Activated B cell treated with CpG ODN at 0.5 μM for 24 hours (primary cell): ENCODE measurements around the gene ARHGAP15. TPM values are rescaled to one million over a fixed set of nuclear protein-coding genes. Genes with fewer than 3 reads are reported as not detected.

Source experiments
- ATAC-seq: fragments of 200-7000 bp; cut with Tn5 transposase; one replicate; pipeline ENCODE4 v1.10.0; 2021; ENCODE audit warnings: low read depth, mild to moderate bottlenecking, moderate library complexity
- CTCF ChIA-PET: fragments of 350-600 bp; sonication (Branson Sonifier 250); formaldehyde crosslinking; loops from one replicate; lab custom pipeline; 2021; ENCODE audit warnings: antibody characterized with exemption; lab: Charles Lee
- POLR2A ChIA-PET: fragments of 350-600 bp; sonication (Branson Sonifier 250); formaldehyde crosslinking; loops from one replicate; lab custom pipeline; 2021; ENCODE audit warnings: antibody characterized with exemption; lab: Charles Lee
- DNase-seq: peaks from one replicate; pipeline ENCODE4 v3.0.0; 2022
- H3K27ac Mint-ChIP-seq: one replicate; pipeline ENCODE4 v1.8.0; 2020; ENCODE audit warnings: mixed read lengths
- H3K27me3 Mint-ChIP-seq: one replicate; pipeline ENCODE4 v1.8.0; 2021; ENCODE audit warnings: mixed read lengths
- H3K36me3 Mint-ChIP-seq: one replicate; pipeline ENCODE4 v1.8.0; 2021; ENCODE audit warnings: low read depth, mixed read lengths
- H3K4me1 Mint-ChIP-seq: one replicate; pipeline ENCODE4 v1.8.0; 2021; ENCODE audit warnings: mixed read lengths
- H3K4me3 Mint-ChIP-seq: one replicate; pipeline ENCODE4 v1.8.0; 2020; ENCODE audit warnings: mild to moderate bottlenecking, mixed read lengths
- H3K9me3 Mint-ChIP-seq: one replicate; pipeline ENCODE4 v1.8.0; 2020; ENCODE audit warnings: mixed read lengths
- CTCF ChIP-seq: fragments of 200-600 bp; IDR thresholded peaks from one replicate; pipeline ENCODE4 v1.8.0; 2022; ENCODE audit warnings: antibody characterized with exemption, mild to moderate bottlenecking
- intact Hi-C: fragments of 100-400 bp; cut with micrococcal nuclease; formaldehyde crosslinking; loops from one replicate; pipeline ENCODE4 v1.15.1; 2024
- total RNA-seq: library from RNA; stranded (reverse); gene quantifications from 2 replicates; pipeline ENCODE4 v1.2.3, GENCODE V29; 2022

The ARHGAP15 gene
- 101 and 112 TPM in 2 replicates for total RNA-seq

- H3K36me3 Mint-ChIP-seq = peaks cover 10% of the 10 kb centered on the region
- H3K27me3 Mint-ChIP-seq = no peaks in the 10 kb centered on the region
- CTCF ChIA-PET = interaction anchor here (1.0 to 5.3 kb wide), 8 partner anchors 12 to 131 kb away, joined by 3 to 28 read pairs (median 6); no protein-coding TSS in a partner anchor
- ATAC-seq (peak; percentile 91), DNase-seq (peak; percentile 61)
- H3K4me1 Mint-ChIP-seq = peaks cover 49% of the 10 kb centered on the region
- peak within 1 kb of the TSS; percentile 100 for H3K27ac Mint-ChIP-seq
- no peaks in the 10 kb centered on the region for H3K9me3 Mint-ChIP-seq
- no peak for TF ChIP-seq CTCF
- POLR2A ChIA-PET = interaction anchor here (0.6 to 7.0 kb wide), 12 partner anchors 9 to 136 kb away, joined by 3 to 66 read pairs (median 6); no protein-coding TSS in a partner anchor
- intact Hi-C loops = loop anchor here (1.0 to 5.0 kb wide), 7 partner anchors 10 to 252 kb away; partner anchors contain the start of gene KYNU
- H3K4me3 Mint-ChIP-seq = peak within 1 kb of the TSS; percentile 84
Observed at GRCh38 chr2:143128681-143129580, at the start of gene ARHGAP15. Gene ARHGAP15 (plus strand): TSS chr2:143129419.

GRCh38 chr2:143081616-143082015 is 47.6 kb upstream of the ARHGAP15 start:
- Mint-ChIP-seq H3K27me3 (no peaks in the 10 kb centered on the region), H3K4me1 (peaks cover 6% of the 10 kb centered on the region), H3K27ac (no peak overlapping the region), H3K4me3 (no peak overlapping the region), H3K9me3 (no peaks in the 10 kb centered on the region), H3K36me3 (no peaks in the 10 kb centered on the region)
- ChIA-PET CTCF (no interaction called here), POLR2A (no interaction called here)
- no peak for ATAC-seq
- TF ChIP-seq CTCF = no peak
- intact Hi-C loops = no loop called here
- no peak for DNase-seq

- no peak overlapping the region for H3K27ac Mint-ChIP-seq
Observed at GRCh38 chr2:143083636-143084035, 45.6 kb upstream of the ARHGAP15 start.

GRCh38 chr2:143084462-143084861 is 44.8 kb upstream of the ARHGAP15 start:
- no peaks in the 10 kb centered on the region for H3K36me3 Mint-ChIP-seq
- H3K4me1 Mint-ChIP-seq = peaks cover 6% of the 10 kb centered on the region
- POLR2A ChIA-PET = no interaction called here
- no peak for TF ChIP-seq CTCF
- H3K27me3 Mint-ChIP-seq = no peaks in the 10 kb centered on the region
- H3K9me3 Mint-ChIP-seq = no peaks in the 10 kb centered on the region
- ATAC-seq = no peak
- CTCF ChIA-PET = no interaction called here
- H3K27ac Mint-ChIP-seq = no peak overlapping the region
- no peak for DNase-seq
- intact Hi-C loops = no loop called here
- no peak overlapping the region for H3K4me3 Mint-ChIP-seq

More at GRCh38 chr2:143083636-143084035, 45.6 kb upstream of the ARHGAP15 start:
- H3K4me3 Mint-ChIP-seq = no peak overlapping the region
- ChIA-PET CTCF (no interaction called here), POLR2A (interaction anchor here (0.7 kb wide), 1 partner anchor 14 kb away, joined by 7 read pairs; no protein-coding TSS in a partner anchor)
- intact Hi-C loops = no loop called here
- no peaks in the 10 kb centered on the region for H3K27me3 Mint-ChIP-seq
- peaks cover 6% of the 10 kb centered on the region for H3K4me1 Mint-ChIP-seq
- no peaks in the 10 kb centered on the region for H3K9me3 Mint-ChIP-seq
- H3K36me3 Mint-ChIP-seq = no peaks in the 10 kb centered on the region
- DNase-seq = no peak
- ATAC-seq = peak; percentile 67
- TF ChIP-seq CTCF = no peak

GRCh38 chr2:143085125-143085784 is 44.0 kb upstream of the ARHGAP15 start:
- Mint-ChIP-seq H3K27me3 (no peaks in the 10 kb centered on the region), H3K9me3 (no peaks in the 10 kb centered on the region), H3K36me3 (no peaks in the 10 kb centered on the region), H3K4me3 (no peak overlapping the region), H3K27ac (no peak overlapping the region), H3K4me1 (peaks cover 6% of the 10 kb centered on the region)
- ATAC-seq (no peak), DNase-seq (no peak)
- POLR2A ChIA-PET = no interaction called here
- CTCF ChIA-PET = interaction anchor here (0.8 kb wide), 1 partner anchor 77 kb away, joined by 3 read pairs; no protein-coding TSS in a partner anchor
- intact Hi-C loops = no loop called here
- TF ChIP-seq CTCF = no peak
